Measurements from ENCODE around the gene NTHL1. TPM values are rescaled to one million over a fixed set of nuclear protein-coding genes. Genes with fewer than 3 reads are reported as not detected.
A peak's percentile ranks its signal among the peaks of the same experiment; 100 is the strongest.

Gene NTHL1
- total RNA-seq, 4 donors from 2014 or later, result 3.5 to 13.6 (median 6.4) TPM

GRCh38 chr16:2003231-2003826 is 44.3 kb downstream of the NTHL1 start:
- Histone ChIP-seq H3K4me1 (peaks cover 38 to 51% of the 10 kb centered on the region in 2 donors), H3K27me3 (no peaks in the 10 kb centered on the region), H3K27ac (peak overlapping the region in 3 of 4 donors; percentile 65 to 79 (median 78)), H3K9me3 (no peaks in the 10 kb centered on the region), H3K36me3 (peaks cover 0 to 47% of the 10 kb centered on the region in 2 donors), H3K4me3 (no peak overlapping the region)
- TF ChIP-seq CTCF (IDR thresholded peaks at IDR 0.05 in 4 of 5, conservative IDR thresholded peaks at IDR 0.05 in 1 of 5) (no peak), POLR2A (IDR thresholded peaks at IDR 0.05) (no peak)
- in situ Hi-C loops (cut with MboI; ENCODE audit: low sequenced_read_pairs in 4 of 4), result no loop called here
- DNase-seq (no peak), ATAC-seq (no peak)
- intact Hi-C loops (cut with DNase I; ENCODE audit: low total_unique reads), result loop anchor here (10.0 kb wide), 1 partner anchor 531 kb away; the partner anchor contains the start of genes CEMP1 and PDPK1

GRCh38 chr16:2002406-2003230 is 45.0 kb downstream of the NTHL1 start:
- no peak overlapping the region for H3K27ac ChIP-seq
- DNase-seq, result no peak
- H3K36me3 ChIP-seq, result peaks cover 0 to 54% of the 10 kb centered on the region in 2 donors
- no peak for TF ChIP-seq POLR2A (IDR thresholded peaks at IDR 0.05)
- TF ChIP-seq CTCF (IDR thresholded peaks at IDR 0.05 in 4 of 5, conservative IDR thresholded peaks at IDR 0.05 in 1 of 5), result no peak
- no peak overlapping the region for H3K4me3 ChIP-seq
- intact Hi-C loops (cut with DNase I; ENCODE audit: low total_unique reads) (loop anchor here (10.0 kb wide), 1 partner anchor 532 kb away; the partner anchor contains the start of genes CEMP1 and PDPK1), in situ Hi-C loops (cut with MboI; ENCODE audit: low sequenced_read_pairs in 4 of 4) (no loop called here)
- peaks cover 30 to 44% of the 10 kb centered on the region in 2 donors for H3K4me1 ChIP-seq
- no peak for ATAC-seq
- no peaks in the 10 kb centered on the region for H3K9me3 ChIP-seq
- no peaks in the 10 kb centered on the region for H3K27me3 ChIP-seq

- ATAC-seq (no peak), DNase-seq (no peak)
- Histone ChIP-seq H3K36me3 (peaks cover 0 to 54% of the 10 kb centered on the region in 2 donors), H3K4me3 (no peak overlapping the region), H3K4me1 (peaks cover 26 to 35% of the 10 kb centered on the region in 2 donors), H3K9me3 (no peaks in the 10 kb centered on the region), H3K27ac (no peak overlapping the region), H3K27me3 (no peaks in the 10 kb centered on the region)
- intact Hi-C loops (cut with DNase I; ENCODE audit: low total_unique reads) (loop anchor here (10.0 kb wide), 1 partner anchor 533 kb away; the partner anchor contains the start of genes CEMP1 and PDPK1), in situ Hi-C loops (cut with MboI; ENCODE audit: low sequenced_read_pairs in 4 of 4) (no loop called here)
- TF ChIP-seq CTCF (IDR thresholded peaks at IDR 0.05 in 4 of 5, conservative IDR thresholded peaks at IDR 0.05 in 1 of 5), result no peak
- TF ChIP-seq POLR2A (IDR thresholded peaks at IDR 0.05), result no peak
These were observed 45.9 kb downstream of the NTHL1 start for GRCh38 chr16:2001456-2002355.

GRCh38 chr16:2001035-2001434 is 46.6 kb downstream of the NTHL1 start:
- no peaks in the 10 kb centered on the region for H3K27me3 ChIP-seq
- TF ChIP-seq POLR2A (IDR thresholded peaks at IDR 0.05) (no peak), CTCF (IDR thresholded peaks at IDR 0.05 in 4 of 5, conservative IDR thresholded peaks at IDR 0.05 in 1 of 5) (no peak)
- no peaks in the 10 kb centered on the region for H3K9me3 ChIP-seq
- H3K27ac ChIP-seq, result no peak overlapping the region
- H3K36me3 ChIP-seq, result peaks cover 0 to 54% of the 10 kb centered on the region in 2 donors
- ATAC-seq, result no peak
- peaks cover 26 to 28% of the 10 kb centered on the region in 2 donors for H3K4me1 ChIP-seq
- intact Hi-C loops (cut with DNase I; ENCODE audit: low total_unique reads) (loop anchor here (10.0 kb wide), 1 partner anchor 534 kb away; the partner anchor contains the start of genes CEMP1 and PDPK1), in situ Hi-C loops (cut with MboI; ENCODE audit: low sequenced_read_pairs in 4 of 4) (no loop called here)
- no peak for DNase-seq
- H3K4me3 ChIP-seq, result no peak overlapping the region

Data from gastrocnemius medialis (tissue), 4 donors.